Mesothelial cell of epicardium (in vitro differentiated cells): ENCODE data around the gene KLK14. TPM values are rescaled to one million over a fixed set of nuclear protein-coding genes. Genes with fewer than 3 reads are reported as not detected.

Experiments
- DNase-seq, 2 experiments: peaks; one replicate each; pipeline ENCODE4 v3.0.0; 2021; ENCODE audit warnings: low spot score in 2 of 2; ENCODE audit not compliant: unreplicated experiment in 2 of 2
- H3K27ac Mint-ChIP-seq: 2 replicates; pipeline ENCODE4 v1.8.0; 2021; ENCODE audit warnings: mixed read lengths
- H3K27me3 Mint-ChIP-seq: 2 replicates; pipeline ENCODE4 v1.8.0; 2021; ENCODE audit warnings: low read depth, mixed read lengths
- H3K36me3 Mint-ChIP-seq: 2 replicates; pipeline ENCODE4 v1.8.0; 2021; ENCODE audit warnings: mixed read lengths
- H3K4me1 Mint-ChIP-seq: 2 replicates; pipeline ENCODE4 v1.8.0; 2021; ENCODE audit warnings: mixed read lengths
- H3K4me3 Mint-ChIP-seq: 2 replicates; pipeline ENCODE4 v1.8.0; 2021; ENCODE audit warnings: mild to moderate bottlenecking, moderate library complexity, mixed read lengths
- H3K9me3 Mint-ChIP-seq: 2 replicates; pipeline ENCODE4 v1.8.0; 2021; ENCODE audit warnings: mixed read lengths
- total RNA-seq: library from RNA; stranded (reverse); gene quantifications from 3 replicates; pipeline ENCODE4 v1.2.1, GENCODE V29; 2021
- TF ChIP-seq, protein P1 (sequence below): fragments of 200-600 bp; sonication (generic); IDR thresholded peaks from one replicate; pipeline ENCODE4 v1.5.0; 2021; ENCODE audit warnings: antibody characterized with exemption; ENCODE audit not compliant: unreplicated experiment

Gene KLK14
- total RNA-seq, 1 donor from 2014 or later, result 0.45 TPM

DNA sequence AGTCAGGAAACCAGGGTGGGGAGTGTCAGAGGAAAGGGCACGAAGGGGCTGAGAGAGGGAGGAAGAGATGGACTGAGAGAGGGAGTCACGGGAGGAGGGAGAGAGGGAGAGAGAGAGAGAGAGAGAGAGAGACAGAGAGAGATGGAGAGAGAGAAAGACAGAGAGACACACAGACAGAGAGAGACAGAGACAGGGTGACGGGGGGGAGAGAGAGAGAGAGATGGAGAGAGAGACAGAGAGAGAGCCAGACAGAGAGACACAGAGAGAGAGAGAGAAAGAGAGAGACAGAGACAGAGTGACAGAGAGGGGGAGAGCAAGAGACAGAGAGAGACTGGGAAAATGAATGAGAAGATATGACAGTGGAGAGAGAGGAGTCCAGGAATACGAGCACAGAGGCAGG lies 494 bp upstream of the KLK14 start:
- Mint-ChIP-seq H3K27ac (no peak overlapping the region), H3K4me1 (no peaks in the 10 kb centered on the region), H3K9me3 (no peaks in the 10 kb centered on the region), H3K27me3 (peaks cover 35% of the 10 kb centered on the region), H3K36me3 (no peaks in the 10 kb centered on the region), H3K4me3 (no peak overlapping the region)
- DNase-seq, result no peak
- TF ChIP-seq, protein P1, sequence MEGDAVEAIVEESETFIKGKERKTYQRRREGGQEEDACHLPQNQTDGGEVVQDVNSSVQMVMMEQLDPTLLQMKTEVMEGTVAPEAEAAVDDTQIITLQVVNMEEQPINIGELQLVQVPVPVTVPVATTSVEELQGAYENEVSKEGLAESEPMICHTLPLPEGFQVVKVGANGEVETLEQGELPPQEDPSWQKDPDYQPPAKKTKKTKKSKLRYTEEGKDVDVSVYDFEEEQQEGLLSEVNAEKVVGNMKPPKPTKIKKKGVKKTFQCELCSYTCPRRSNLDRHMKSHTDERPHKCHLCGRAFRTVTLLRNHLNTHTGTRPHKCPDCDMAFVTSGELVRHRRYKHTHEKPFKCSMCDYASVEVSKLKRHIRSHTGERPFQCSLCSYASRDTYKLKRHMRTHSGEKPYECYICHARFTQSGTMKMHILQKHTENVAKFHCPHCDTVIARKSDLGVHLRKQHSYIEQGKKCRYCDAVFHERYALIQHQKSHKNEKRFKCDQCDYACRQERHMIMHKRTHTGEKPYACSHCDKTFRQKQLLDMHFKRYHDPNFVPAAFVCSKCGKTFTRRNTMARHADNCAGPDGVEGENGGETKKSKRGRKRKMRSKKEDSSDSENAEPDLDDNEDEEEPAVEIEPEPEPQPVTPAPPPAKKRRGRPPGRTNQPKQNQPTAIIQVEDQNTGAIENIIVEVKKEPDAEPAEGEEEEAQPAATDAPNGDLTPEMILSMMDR, result no peak

DNA sequence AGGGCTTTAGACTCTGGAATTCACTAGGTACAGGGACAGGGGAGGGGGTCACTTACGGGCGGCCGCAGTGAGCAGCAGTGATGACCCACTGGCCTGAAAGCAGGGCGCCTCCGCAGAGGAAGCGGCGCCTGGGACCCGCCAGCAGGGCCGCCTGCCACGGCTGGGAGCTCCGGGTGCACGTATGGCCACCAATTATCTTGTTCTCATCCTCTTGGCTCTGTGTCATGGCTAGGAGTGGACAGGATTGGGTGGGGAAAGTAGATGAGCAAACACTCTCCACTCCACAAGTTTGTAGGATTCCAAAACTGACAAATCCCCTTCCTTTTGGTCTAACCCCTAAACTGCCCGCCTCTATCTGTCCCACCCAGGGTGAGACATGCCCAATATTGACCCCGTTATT lies 1.2 kb downstream of the KLK14 start:
- H3K9me3 Mint-ChIP-seq, result no peaks in the 10 kb centered on the region
- no peak overlapping the region for H3K4me3 Mint-ChIP-seq
- no peaks in the 10 kb centered on the region for H3K4me1 Mint-ChIP-seq
- TF ChIP-seq, protein P1, result no peak
- H3K27ac Mint-ChIP-seq, result no peak overlapping the region
- no peaks in the 10 kb centered on the region for H3K36me3 Mint-ChIP-seq
- peaks cover 28% of the 10 kb centered on the region for H3K27me3 Mint-ChIP-seq
- no peak for DNase-seq

DNA sequence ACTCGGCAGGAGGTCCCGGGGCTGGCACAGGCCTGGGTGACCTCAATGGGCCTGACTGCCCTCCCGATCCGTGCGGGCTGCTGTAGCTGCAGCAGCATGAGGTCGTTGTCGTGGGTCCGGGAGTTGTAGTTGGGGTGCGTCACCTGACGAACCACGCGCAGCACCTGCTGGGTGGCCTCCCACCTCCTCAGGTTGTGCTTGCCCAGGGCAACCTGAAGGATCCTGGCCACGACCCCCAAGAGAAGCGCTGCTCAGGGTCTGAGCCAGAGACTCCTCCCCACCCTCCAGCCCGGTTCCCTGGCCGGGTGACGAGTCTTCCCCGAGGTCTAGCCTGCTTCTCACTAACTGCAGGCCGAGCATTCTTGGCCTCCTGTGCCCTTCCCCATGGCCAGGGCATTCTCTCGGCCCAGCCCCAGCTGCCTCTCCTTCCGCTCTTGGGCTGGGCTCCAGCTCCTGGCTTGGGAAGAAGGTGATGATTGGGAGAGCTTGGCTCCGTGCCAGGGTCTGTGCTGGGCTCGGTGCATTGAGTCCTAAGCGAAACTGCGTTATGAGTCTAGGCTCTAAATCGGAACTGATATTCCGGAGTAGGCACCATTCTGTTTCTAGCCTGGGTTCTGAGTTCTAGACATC lies 3.1 kb downstream of the KLK14 start:
- Mint-ChIP-seq H3K27ac (no peak overlapping the region), H3K4me3 (no peak overlapping the region), H3K27me3 (peaks cover 35% of the 10 kb centered on the region), H3K9me3 (no peaks in the 10 kb centered on the region), H3K36me3 (no peaks in the 10 kb centered on the region), H3K4me1 (no peaks in the 10 kb centered on the region)
- DNase-seq, result no peak
- TF ChIP-seq, protein P1, result no peak

DNA sequence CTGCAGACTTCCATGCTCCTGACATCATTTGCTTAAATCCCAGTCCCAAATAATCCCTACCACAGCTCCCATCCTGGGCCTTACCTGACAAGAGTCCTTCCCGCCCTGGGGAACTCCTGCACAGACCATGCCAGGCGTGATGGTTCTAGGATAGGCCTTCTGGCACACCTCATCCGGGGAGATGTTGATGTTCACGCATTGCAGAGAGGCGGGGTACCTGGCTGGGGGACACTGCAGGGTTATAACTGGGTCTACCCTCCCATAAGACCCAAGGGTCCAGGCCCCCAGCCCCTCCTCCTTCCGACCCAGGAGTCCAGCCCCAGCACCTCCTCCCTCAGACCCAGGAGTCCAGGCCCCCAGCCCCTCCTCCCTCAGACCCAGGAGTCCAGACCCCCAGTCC lies 4.0 kb downstream of the KLK14 start:
- H3K4me3 Mint-ChIP-seq, result no peak overlapping the region
- H3K4me1 Mint-ChIP-seq, result no peaks in the 10 kb centered on the region
- H3K36me3 Mint-ChIP-seq, result no peaks in the 10 kb centered on the region
- H3K27ac Mint-ChIP-seq, result no peak overlapping the region
- H3K27me3 Mint-ChIP-seq, result peaks cover 29% of the 10 kb centered on the region
- DNase-seq, result no peak
- TF ChIP-seq, protein P1, result no peak
- peaks cover 8% of the 10 kb centered on the region for H3K9me3 Mint-ChIP-seq

DNA sequence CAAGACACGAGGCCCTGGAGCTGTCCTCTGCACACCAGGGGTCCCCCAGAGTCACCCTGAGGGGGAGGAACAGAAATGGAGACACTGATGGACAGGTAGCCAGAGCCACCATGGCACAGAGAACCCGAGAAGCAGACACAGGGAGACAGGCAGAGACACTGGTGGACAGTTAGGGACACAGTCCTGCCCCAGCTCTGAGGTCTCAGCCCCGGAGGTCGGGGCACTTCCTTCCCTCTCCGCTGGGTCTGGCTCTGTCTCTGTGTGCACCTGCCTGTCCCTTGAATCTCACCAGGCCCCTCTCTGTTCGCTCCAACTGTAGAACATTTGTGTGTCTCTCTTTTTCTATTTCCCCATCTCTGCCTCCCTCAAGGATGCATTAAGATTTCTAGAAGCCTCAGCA lies 4.6 kb downstream of the KLK14 start:
- DNase-seq, result no peak
- Mint-ChIP-seq H3K9me3 (peaks cover 14% of the 10 kb centered on the region), H3K4me3 (no peak overlapping the region), H3K27me3 (peaks cover 23% of the 10 kb centered on the region), H3K4me1 (no peaks in the 10 kb centered on the region), H3K36me3 (no peaks in the 10 kb centered on the region), H3K27ac (no peak overlapping the region)
- TF ChIP-seq, protein P1, result no peak
